ENCODE measurements around the gene COPS6.

The COPS6 gene

GRCh38 chr7:100124301-100125230 lies 35.8 kb downstream of the COPS6 start:
- Histone ChIP-seq H2BK15ac (ENCODE audit: low read depth, poor library complexity, severe bottlenecking) (no peak overlapping the region), H3K27ac (ENCODE audit: low read length, poor library complexity, severe bottlenecking) (no peak overlapping the region), H3K23ac (ENCODE audit: low read length in 2 of 2) (no peak overlapping the region), H3K4me2 (ENCODE audit: low read length, poor library complexity, severe bottlenecking) (no peak overlapping the region), H3K9me3 (ENCODE audit: control insufficient read depth, low read length) (no peaks in the 10 kb centered on the region), H2AK5ac (ENCODE audit: low read length, severe bottlenecking) (no peak overlapping the region), H3K18ac (ENCODE audit: low read depth in 1 of 2, low read length in 2 of 2) (no peak overlapping the region), H3K4ac (ENCODE audit: low read depth in 1 of 2, low read length in 2 of 2) (no peak overlapping the region), H3K79me1 (replicated peaks; ENCODE audit: low read length, poor library complexity, severe bottlenecking) (peaks cover 26% of the 10 kb centered on the region), H3K4me3 (ENCODE audit: insufficient read depth in 1 of 2, low read depth in 1 of 2, low read length in 2 of 2) (no peak overlapping the region), H3K4me1 (ENCODE audit: control insufficient read depth, insufficient read depth, low read depth, low read length) (peaks cover 22% of the 10 kb centered on the region), H3K14ac (ENCODE audit: low read length in 2 of 2) (no peak overlapping the region), H2BK5ac (ENCODE audit: low read depth, low read length, poor library complexity, severe bottlenecking) (no peak overlapping the region), H3K9ac (ENCODE audit: low read length) (no peak overlapping the region), H3K36me3 (ENCODE audit: control insufficient read depth in 1 of 2, insufficient read depth in 2 of 2, low read depth in 1 of 2, low read length in 2 of 2) (peaks cover 20 to 29% of the 10 kb centered on the region in 2 experiments), H3K27me3 (ENCODE audit: control insufficient read depth in 1 of 2, insufficient read depth in 1 of 2, low read length in 2 of 2) (no peaks in the 10 kb centered on the region), H4K8ac (ENCODE audit: low read length) (no peak overlapping the region), H2BK12ac (ENCODE audit: low read length in 2 of 2) (no peak overlapping the region), H4K91ac (ENCODE audit: low read length) (no peak overlapping the region), H2AFZ (ENCODE audit: low read depth, low read length) (no peak overlapping the region), H2BK120ac (ENCODE audit: low read depth, low read length) (no peak overlapping the region)
- DNase-seq: no peak
- 94% methylated on average over 3 of the region's 4 CpGs for WGBS

GRCh38 chr7:100126239-100126930 lies 37.6 kb downstream of the COPS6 start:
- Histone ChIP-seq H2BK5ac (ENCODE audit: low read depth, low read length, poor library complexity, severe bottlenecking) (peak overlapping the region; percentile 89), H2AFZ (ENCODE audit: low read depth, low read length) (no peak overlapping the region), H3K4me3 (ENCODE audit: insufficient read depth in 1 of 2, low read depth in 1 of 2, low read length in 2 of 2) (peak overlapping the region; percentile 92 to 93), H3K4ac (ENCODE audit: low read depth in 1 of 2, low read length in 2 of 2) (peak overlapping the region; percentile 60 to 66), H3K27me3 (ENCODE audit: control insufficient read depth in 1 of 2, insufficient read depth in 1 of 2, low read length in 2 of 2) (no peaks in the 10 kb centered on the region), H3K79me1 (replicated peaks; ENCODE audit: low read length, poor library complexity, severe bottlenecking) (peaks cover 23% of the 10 kb centered on the region), H3K14ac (ENCODE audit: low read length in 2 of 2) (peak overlapping the region in 1 of 2 experiments; percentile 16), H4K8ac (ENCODE audit: low read length) (peak overlapping the region; percentile 58), H3K36me3 (ENCODE audit: control insufficient read depth in 1 of 2, insufficient read depth in 2 of 2, low read depth in 1 of 2, low read length in 2 of 2) (peaks cover 20 to 29% of the 10 kb centered on the region in 2 experiments), H4K91ac (ENCODE audit: low read length) (peak overlapping the region; percentile 71), H3K9me3 (ENCODE audit: control insufficient read depth, low read length) (no peaks in the 10 kb centered on the region), H2BK120ac (ENCODE audit: low read depth, low read length) (peak overlapping the region; percentile 11), H2AK5ac (ENCODE audit: low read length, severe bottlenecking) (no peak overlapping the region), H3K9ac (ENCODE audit: low read length) (peak overlapping the region; percentile 98), H3K27ac (ENCODE audit: low read length, poor library complexity, severe bottlenecking) (peak overlapping the region; percentile 98), H3K4me2 (ENCODE audit: low read length, poor library complexity, severe bottlenecking) (peak overlapping the region; percentile 69), H2BK15ac (ENCODE audit: low read depth, poor library complexity, severe bottlenecking) (no peak overlapping the region), H3K18ac (ENCODE audit: low read depth in 1 of 2, low read length in 2 of 2) (peak overlapping the region; percentile 59 to 71), H3K4me1 (ENCODE audit: control insufficient read depth, insufficient read depth, low read depth, low read length) (peaks cover 17% of the 10 kb centered on the region), H2BK12ac (ENCODE audit: low read length in 2 of 2) (peak overlapping the region; percentile 2 to 28), H3K23ac (ENCODE audit: low read length in 2 of 2) (peak overlapping the region; percentile 35 to 81)
- 28% methylated on average over 29 of the region's 29 CpGs for WGBS
- DNase-seq: no peak

- Histone ChIP-seq H3K23ac (ENCODE audit: low read length in 2 of 2) (peak within 1 kb of the TSS; percentile 81 to 97), H3K4me3 (ENCODE audit: insufficient read depth in 1 of 2, low read depth in 1 of 2, low read length in 2 of 2) (peak within 1 kb of the TSS; percentile 92 to 93), H2BK15ac (ENCODE audit: low read depth, poor library complexity, severe bottlenecking) (peak within 1 kb of the TSS; percentile 95), H3K14ac (ENCODE audit: low read length in 2 of 2) (peak within 1 kb of the TSS in 1 of 2 experiments; percentile 100), H2BK12ac (ENCODE audit: low read length in 2 of 2) (peak within 1 kb of the TSS; percentile 80 to 84), H3K27ac (ENCODE audit: low read length, poor library complexity, severe bottlenecking) (peak within 1 kb of the TSS; percentile 98), H4K8ac (ENCODE audit: low read length) (peak within 1 kb of the TSS; percentile 99), H3K27me3 (ENCODE audit: control insufficient read depth in 1 of 2, insufficient read depth in 1 of 2, low read length in 2 of 2) (no peaks in the 10 kb centered on the region), H3K9me3 (ENCODE audit: control insufficient read depth, low read length) (no peaks in the 10 kb centered on the region), H2AFZ (ENCODE audit: low read depth, low read length) (peak within 1 kb of the TSS; percentile 79), H2AK5ac (ENCODE audit: low read length, severe bottlenecking) (no peak within 1 kb of the TSS), H3K18ac (ENCODE audit: low read depth in 1 of 2, low read length in 2 of 2) (peak within 1 kb of the TSS; percentile 97 to 99), H3K9ac (ENCODE audit: low read length) (peak within 1 kb of the TSS; percentile 98), H3K4me1 (ENCODE audit: control insufficient read depth, insufficient read depth, low read depth, low read length) (peaks cover 17% of the 10 kb centered on the region), H3K36me3 (ENCODE audit: control insufficient read depth in 1 of 2, insufficient read depth in 2 of 2, low read depth in 1 of 2, low read length in 2 of 2) (peaks cover 16 to 26% of the 10 kb centered on the region in 2 experiments), H2BK120ac (ENCODE audit: low read depth, low read length) (peak within 1 kb of the TSS; percentile 97), H2BK5ac (ENCODE audit: low read depth, low read length, poor library complexity, severe bottlenecking) (peak within 1 kb of the TSS; percentile 89), H3K4ac (ENCODE audit: low read depth in 1 of 2, low read length in 2 of 2) (peak within 1 kb of the TSS; percentile 97 to 99), H3K79me1 (replicated peaks; ENCODE audit: low read length, poor library complexity, severe bottlenecking) (peaks cover 20% of the 10 kb centered on the region), H4K91ac (ENCODE audit: low read length) (peak within 1 kb of the TSS; percentile 96), H3K4me2 (ENCODE audit: low read length, poor library complexity, severe bottlenecking) (peak within 1 kb of the TSS; percentile 86)
- WGBS: under 1% methylated on average over 74 of the region's 85 CpGs
- peak; percentile 95 for DNase-seq
These were observed 38.4 kb downstream of the COPS6 start, which contains the start of gene MBLAC1 for GRCh38 chr7:100126931-100127865. Gene MBLAC1, plus strand, starts transcription at chr7:100126967. Its CDS starts 429 bp downstream, at chr7:100127396.
